ENCODE measurements around the gene PSEN2. TPM values are rescaled to one million over a fixed set of nuclear protein-coding genes. Genes with fewer than 3 reads are reported as not detected.

Gene PSEN2
- total and polyA plus RNA-seq, 2 donors (not counting 1 experiment from before 2014, with no cell fraction given) = 15.8 to 26.0 TPM

DNA sequence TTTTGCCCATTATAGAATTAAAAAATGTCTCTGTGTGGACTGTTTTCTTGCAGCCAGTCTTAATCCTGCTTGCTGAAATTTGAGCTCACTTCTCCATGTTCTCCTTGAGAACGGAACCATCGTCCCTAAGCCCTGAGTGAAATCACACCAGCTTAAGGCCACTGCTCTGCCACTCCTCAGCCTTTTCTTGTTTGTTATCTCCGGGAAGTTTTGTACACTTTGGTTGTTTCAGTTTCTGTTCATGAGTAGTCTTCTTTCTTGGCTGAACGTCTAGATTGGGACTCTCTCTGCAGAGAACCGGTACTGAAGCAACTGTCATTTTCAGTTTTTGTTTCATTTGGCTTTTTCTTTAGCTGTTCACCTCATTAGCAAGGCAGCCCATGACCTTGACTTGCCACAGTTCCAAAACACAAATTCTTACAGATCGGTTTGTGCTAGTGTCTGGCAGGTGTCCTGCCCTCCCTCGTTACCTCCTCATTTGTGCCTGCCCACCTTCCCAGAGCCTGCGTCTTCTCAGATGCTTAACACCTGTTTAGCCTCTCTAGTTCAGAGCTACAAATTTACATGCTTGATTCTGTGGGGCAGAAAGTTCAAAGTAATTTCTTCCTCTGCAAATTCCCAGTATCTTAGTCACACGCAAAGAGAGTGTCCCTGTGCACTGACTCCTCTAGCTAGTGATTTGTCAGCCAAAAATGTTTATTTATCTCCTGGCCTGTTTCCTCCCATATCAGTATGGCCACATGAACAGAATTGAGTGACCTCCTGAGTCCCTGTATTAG is 12.4 kb downstream of the PSEN2 start:
- H3K27ac ChIP-seq (ENCODE audit: low read length in 2 of 2) = peak overlapping the region; percentile 62 to 81
- ChIA-PET CTCF (interaction anchor here (0.8 to 1.6 kb wide), 6 partner anchors 29 to 335 kb away, joined by 3 to 5 read pairs (median 4); partner anchors contain the start of gene COQ8A), POLR2A (interaction anchor here (1.1 kb wide), 1 partner anchor 57 kb away, joined by 3 read pairs; the partner anchor contains the start of gene COQ8A)
- H3K27ac Mint-ChIP-seq = peak overlapping the region; percentile 84
- H3K36me3 ChIP-seq (replicated peaks in 1 of 2; ENCODE audit: control extremely low read depth in 1 of 2, control insufficient read depth in 1 of 2, extremely low read depth in 1 of 2, insufficient read depth in 2 of 2, low read length in 1 of 2) = peaks cover 0 to 2% of the 10 kb centered on the region in 2 experiments
- H4K20me1 ChIP-seq (ENCODE audit: control insufficient read depth, insufficient read depth, low read length, poor library complexity, severe bottlenecking) = no peaks in the 10 kb centered on the region
- ATAC-seq (ENCODE audit: low read depth) (peak; percentile 92), DNase-seq (peak; percentile 74)
- intact Hi-C loops (cut with micrococcal nuclease) = loop anchor here (1.0 to 2.0 kb wide), 2 partner anchors 13 to 58 kb away; partner anchors contain the start of genes COQ8A and PSEN2
- 12% methylated on average over 6 of the region's 9 CpGs for WGBS (ENCODE audit: insufficient coverage)
- peak overlapping the region; percentile 83 for H2AFZ ChIP-seq (ENCODE audit: insufficient read depth, low read depth, low read length, poor library complexity, severe bottlenecking)
- peak overlapping the region; percentile 53 for H3K9ac ChIP-seq (ENCODE audit: low read length)
- no peaks in the 10 kb centered on the region for H3K27me3 ChIP-seq (replicated peaks in 1 of 4; ENCODE audit: control extremely low read depth in 1 of 4, control insufficient read depth in 3 of 4, insufficient read depth in 4 of 4, low read length in 3 of 4)
- peak overlapping the region in 4 of 5 experiments; percentile 16 to 58 (median 31) for H3K4me3 ChIP-seq (ENCODE audit: control extremely low read depth in 1 of 5, extremely low read depth in 1 of 5, insufficient read depth in 1 of 5, low read depth in 2 of 5, low read length in 4 of 5)
- H3K9me3 ChIP-seq (ENCODE audit: control extremely low read depth in 1 of 3, control insufficient read depth in 2 of 3, insufficient read depth in 1 of 3, low read length in 2 of 3) = no peaks in the 10 kb centered on the region
- H3K27me3 Mint-ChIP-seq = no peaks in the 10 kb centered on the region
- peaks cover 44 to 52% of the 10 kb centered on the region in 2 donors for H3K4me1 ChIP-seq (ENCODE audit: control insufficient read depth in 2 of 2, insufficient read depth in 2 of 2, low read length in 2 of 2)
- H3K9me3 Mint-ChIP-seq (ENCODE audit: insufficient read depth) = no peaks in the 10 kb centered on the region
- peak overlapping the region; percentile 70 for H3K4me2 ChIP-seq (replicated peaks; ENCODE audit: low read depth, low read length, poor library complexity, severe bottlenecking)
- H3K79me2 ChIP-seq (ENCODE audit: control insufficient read depth, insufficient read depth, low read length) = no peaks in the 10 kb centered on the region
- peaks cover 46% of the 10 kb centered on the region for H3K4me1 Mint-ChIP-seq
- H3K4me3 Mint-ChIP-seq = peak overlapping the region; percentile 71
- no peak for TF ChIP-seq EZH2 (IDR thresholded peaks at IDR 0.05; ENCODE audit: borderline replicate concordance, insufficient read depth, low read depth, low read length, poor library complexity, severe bottlenecking)

DNA sequence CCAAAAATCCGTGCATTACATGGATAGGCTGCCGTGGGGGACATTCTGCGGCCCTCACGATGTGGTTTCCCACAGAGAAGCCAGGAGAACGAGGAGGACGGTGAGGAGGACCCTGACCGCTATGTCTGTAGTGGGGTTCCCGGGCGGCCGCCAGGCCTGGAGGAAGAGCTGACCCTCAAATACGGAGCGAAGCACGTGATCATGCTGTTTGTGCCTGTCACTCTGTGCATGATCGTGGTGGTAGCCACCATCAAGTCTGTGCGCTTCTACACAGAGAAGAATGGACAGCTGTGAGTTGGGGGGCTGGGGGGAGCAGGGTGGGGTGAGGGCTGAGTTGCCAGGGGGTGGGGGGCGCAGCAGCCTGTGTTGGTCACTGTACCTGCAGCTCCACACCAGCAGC is 13.2 kb downstream of the PSEN2 start:
- Mint-ChIP-seq H3K4me1 (peaks cover 46% of the 10 kb centered on the region), H3K27me3 (no peaks in the 10 kb centered on the region), H3K27ac (peak overlapping the region; percentile 84), H3K9me3 (ENCODE audit: insufficient read depth) (no peaks in the 10 kb centered on the region), H3K4me3 (peak overlapping the region; percentile 71)
- H3K4me2 ChIP-seq (replicated peaks; ENCODE audit: low read depth, low read length, poor library complexity, severe bottlenecking) = peak overlapping the region; percentile 70
- H4K20me1 ChIP-seq (ENCODE audit: control insufficient read depth, insufficient read depth, low read length, poor library complexity, severe bottlenecking) = no peaks in the 10 kb centered on the region
- H3K9ac ChIP-seq (ENCODE audit: low read length) = no peak overlapping the region
- 93% methylated on average over 10 of the region's 16 CpGs for WGBS (ENCODE audit: insufficient coverage)
- DNase-seq (no peak), ATAC-seq (ENCODE audit: low read depth) (no peak)
- H3K27me3 ChIP-seq (replicated peaks in 1 of 4; ENCODE audit: control extremely low read depth in 1 of 4, control insufficient read depth in 3 of 4, insufficient read depth in 4 of 4, low read length in 3 of 4) = no peaks in the 10 kb centered on the region
- H3K4me1 ChIP-seq (ENCODE audit: control insufficient read depth in 2 of 2, insufficient read depth in 2 of 2, low read length in 2 of 2) = peaks cover 44 to 52% of the 10 kb centered on the region in 2 donors
- H3K36me3 ChIP-seq (replicated peaks in 1 of 2; ENCODE audit: control extremely low read depth in 1 of 2, control insufficient read depth in 1 of 2, extremely low read depth in 1 of 2, insufficient read depth in 2 of 2, low read length in 1 of 2) = peaks cover 0 to 2% of the 10 kb centered on the region in 2 experiments
- intact Hi-C loops (cut with micrococcal nuclease) = loop anchor here (2.0 kb wide), 1 partner anchor 57 kb away; the partner anchor contains the start of gene COQ8A
- TF ChIP-seq EZH2 (IDR thresholded peaks at IDR 0.05; ENCODE audit: borderline replicate concordance, insufficient read depth, low read depth, low read length, poor library complexity, severe bottlenecking) = no peak
- TF ChIP-seq, protein P1, sequence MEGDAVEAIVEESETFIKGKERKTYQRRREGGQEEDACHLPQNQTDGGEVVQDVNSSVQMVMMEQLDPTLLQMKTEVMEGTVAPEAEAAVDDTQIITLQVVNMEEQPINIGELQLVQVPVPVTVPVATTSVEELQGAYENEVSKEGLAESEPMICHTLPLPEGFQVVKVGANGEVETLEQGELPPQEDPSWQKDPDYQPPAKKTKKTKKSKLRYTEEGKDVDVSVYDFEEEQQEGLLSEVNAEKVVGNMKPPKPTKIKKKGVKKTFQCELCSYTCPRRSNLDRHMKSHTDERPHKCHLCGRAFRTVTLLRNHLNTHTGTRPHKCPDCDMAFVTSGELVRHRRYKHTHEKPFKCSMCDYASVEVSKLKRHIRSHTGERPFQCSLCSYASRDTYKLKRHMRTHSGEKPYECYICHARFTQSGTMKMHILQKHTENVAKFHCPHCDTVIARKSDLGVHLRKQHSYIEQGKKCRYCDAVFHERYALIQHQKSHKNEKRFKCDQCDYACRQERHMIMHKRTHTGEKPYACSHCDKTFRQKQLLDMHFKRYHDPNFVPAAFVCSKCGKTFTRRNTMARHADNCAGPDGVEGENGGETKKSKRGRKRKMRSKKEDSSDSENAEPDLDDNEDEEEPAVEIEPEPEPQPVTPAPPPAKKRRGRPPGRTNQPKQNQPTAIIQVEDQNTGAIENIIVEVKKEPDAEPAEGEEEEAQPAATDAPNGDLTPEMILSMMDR (IDR thresholded peaks at IDR 0.05) = no peak
- H3K4me3 ChIP-seq (ENCODE audit: control extremely low read depth in 1 of 5, extremely low read depth in 1 of 5, insufficient read depth in 1 of 5, low read depth in 2 of 5, low read length in 4 of 5) = no peak overlapping the region
- H2AFZ ChIP-seq (ENCODE audit: insufficient read depth, low read depth, low read length, poor library complexity, severe bottlenecking) = peak overlapping the region; percentile 83
- peak overlapping the region in 1 of 2 donors; percentile 81 for H3K27ac ChIP-seq (ENCODE audit: low read length in 2 of 2)
- H3K9me3 ChIP-seq (ENCODE audit: control extremely low read depth in 1 of 3, control insufficient read depth in 2 of 3, insufficient read depth in 1 of 3, low read length in 2 of 3) = no peaks in the 10 kb centered on the region
- ChIA-PET CTCF (interaction anchor here (0.9 to 1.6 kb wide), 4 partner anchors 29 to 257 kb away, joined by 3 to 5 read pairs (median 4); no protein-coding TSS in a partner anchor), POLR2A (interaction anchor here (0.7 kb wide), 2 partner anchors 9 to 55 kb away, joined by 3 to 4 read pairs; no protein-coding TSS in a partner anchor)
- H3K79me2 ChIP-seq (ENCODE audit: control insufficient read depth, insufficient read depth, low read length) = no peaks in the 10 kb centered on the region

Data from B cell (primary cell).